HepG2 (cell line): ENCODE measurements around the gene SLC6A17. TPM values are rescaled to one million over a fixed set of nuclear protein-coding genes. Genes with fewer than 3 reads are reported as not detected.

Experiments
- BCL3 ChIP-seq: sonication (generic); formaldehyde crosslinking; IDR thresholded peaks from 2 replicates; pipeline ENCODE4 v1.5.1; 2020; ENCODE audit warnings: mild to moderate bottlenecking, missing genetic modification reagents, moderate library complexity
- GMEB2 ChIP-seq: IDR thresholded peaks from 2 replicates; pipeline ENCODE4 v1.6.1; 2016; ENCODE audit warnings: missing biosample characterization, missing genetic modification reagents, low read depth
- MXD4 ChIP-seq: IDR thresholded peaks from 2 replicates; pipeline ENCODE4 v1.6.1; 2016; ENCODE audit warnings: mild to moderate bottlenecking, missing biosample characterization, missing genetic modification reagents
- PRDM10 ChIP-seq: sonication (generic); formaldehyde crosslinking; IDR thresholded peaks from 2 replicates; pipeline ENCODE4 v1.4.0; 2020; ENCODE audit warnings: low read depth, missing genetic modification reagents
- TEAD3 ChIP-seq: optimal IDR thresholded peaks from 2 replicates; pipeline ENCODE3; 2016; ENCODE audit warnings: borderline replicate concordance
- ZHX2 ChIP-seq, 2 experiments: sonication (generic) in 1 of 2; formaldehyde crosslinking in 1 of 2; IDR thresholded peaks; 2 replicates each; pipeline versions ENCODE4 v1.6.1 to v1.9.0; 2014 to 2022; ENCODE audit warnings: antibody characterized with exemption in 1 of 2, borderline replicate concordance in 1 of 2, inconsistent platforms in 1 of 2, low read depth in 1 of 2, missing genetic modification reagents in 1 of 2
- ZNF350 ChIP-seq: sonication (generic); formaldehyde crosslinking; IDR thresholded peaks from 2 replicates; pipeline ENCODE4 v1.4.0; 2020; ENCODE audit warnings: mild to moderate bottlenecking, low read depth, missing genetic modification reagents, borderline replicate concordance
- ZNF790 ChIP-seq: sonication (generic); formaldehyde crosslinking; IDR thresholded peaks from 2 replicates; pipeline ENCODE4 v1.8.0; 2022; ENCODE audit warnings: missing genetic modification reagents, mild to moderate bottlenecking, borderline replicate concordance
- ZSCAN31 ChIP-seq: sonication (generic); formaldehyde crosslinking; IDR thresholded peaks from 2 replicates; pipeline ENCODE4 v1.5.0; 2020; ENCODE audit warnings: low read depth, mild to moderate bottlenecking, missing genetic modification reagents
- polyA plus RNA-seq, 8 experiments: library from polyadenylated mRNA; depleted of rRNA in 3 of 8; stranded (reverse) in 7 of 8; unstranded in 1 of 8; fragments of >200 nt; fragmentation: Illumina TruSeq in 4 of 8; extraction: Trizol in 4 of 8; gene quantifications; 2 replicates each; pipeline versions ENCODE4 v1.2.1 to v1.2.3, GENCODE V29; 2011 to 2016; ENCODE audit warnings: low read depth in 4 of 8, missing spikeins in 1 of 8, mixed read lengths in 1 of 8; ENCODE audit not compliant: insufficient read depth in 1 of 8
- total RNA-seq, 5 experiments: library from RNA; depleted of rRNA; stranded (reverse); fragments of >200 nt; fragmentation: Illumina TruSeq; extraction: Trizol; gene quantifications; 2 replicates each; pipeline ENCODE4 v1.2.3, GENCODE V29; 2016; ENCODE audit warnings: low read depth in 1 of 5

The SLC6A17 gene
- total and polyA plus RNA-seq, 2 of the 13 experiments (the other 11 are each of a cell fraction or from before 2014, with no cell fraction given): not detected

DNA sequence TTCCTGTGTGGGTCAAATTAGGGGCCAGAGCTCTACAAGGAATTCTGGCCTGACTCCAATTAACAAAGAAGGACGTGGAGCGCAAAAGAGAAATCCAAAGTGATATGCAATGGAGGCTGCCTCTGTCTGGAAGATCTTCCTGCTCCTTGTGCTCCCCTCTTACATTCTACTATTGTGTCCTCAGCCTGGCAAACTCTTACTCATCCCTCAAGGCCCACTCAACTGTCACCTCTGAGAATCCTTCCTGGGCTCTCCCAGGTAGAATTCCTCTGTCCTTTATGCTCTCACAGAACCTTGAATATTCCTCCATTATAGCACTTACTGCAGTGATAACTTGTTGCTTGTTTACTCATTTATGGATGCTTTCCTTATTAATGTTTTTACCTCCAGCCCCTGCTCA, 91.2 kb downstream of the SLC6A17 start (continued):
- no peak for TF ChIP-seq PRDM10 (CRISPR knock-in tag)
- TF ChIP-seq TEAD3 (CRISPR knock-in tag): no peak
- no peak for TF ChIP-seq ZSCAN31 (CRISPR knock-in tag)
- TF ChIP-seq BCL3 (CRISPR knock-in tag): no peak
- TF ChIP-seq ZHX2 (IDR thresholded peaks at IDR 0.05; ENCODE audit: low read depth): no peak
- TF ChIP-seq ZHX2 (CRISPR knock-in tag; IDR thresholded peaks at IDR 0.05; ENCODE audit: borderline replicate concordance): no peak
- TF ChIP-seq ZNF350 (CRISPR knock-in tag): no peak
- no peak for TF ChIP-seq GMEB2
- TF ChIP-seq MXD4 (CRISPR knock-in tag): no peak
- no peak for TF ChIP-seq ZNF790 (CRISPR knock-in tag)
